DOHH2 (cell line): ENCODE measurements around the gene SLC35F5.

Experiments
- EZH2phosphoT487 ChIP-seq: fragments of 200-600 bp; sonication (generic); IDR thresholded peaks from 2 replicates; pipeline ENCODE4 v1.6.1; 2017; ENCODE audit warnings: borderline replicate concordance, mild to moderate bottlenecking, antibody characterized with exemption, low read length, moderate library complexity, mixed read lengths
- TF ChIP-seq, protein P1 (sequence below): fragments of 200-600 bp; sonication (generic); IDR thresholded peaks from one replicate; pipeline ENCODE4 v1.5.1; 2014; ENCODE audit warnings: antibody characterized with exemption, mild to moderate bottlenecking, low read depth, low read length; ENCODE audit not compliant: poor library complexity, severe bottlenecking

DNA sequence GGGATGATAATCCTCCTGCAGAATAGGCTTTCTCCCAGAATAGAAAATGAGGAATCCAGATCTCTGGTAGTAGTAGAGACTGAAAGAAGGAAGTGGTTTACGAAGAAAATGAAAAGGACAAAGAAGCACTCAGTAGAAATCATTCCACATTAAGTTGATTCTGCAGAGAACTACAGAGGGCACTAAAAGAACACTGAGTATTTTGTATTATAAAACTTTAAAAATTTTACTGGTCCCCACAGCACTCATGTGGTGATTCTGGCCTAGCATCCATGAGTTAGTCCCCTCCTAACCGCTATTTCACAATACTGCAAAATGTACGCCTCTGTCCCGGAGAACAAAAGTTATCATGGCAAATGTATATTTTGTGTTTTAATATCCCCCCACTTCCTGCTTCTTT, 42.9 kb upstream of the SLC35F5 start:
- TF ChIP-seq, protein P1, sequence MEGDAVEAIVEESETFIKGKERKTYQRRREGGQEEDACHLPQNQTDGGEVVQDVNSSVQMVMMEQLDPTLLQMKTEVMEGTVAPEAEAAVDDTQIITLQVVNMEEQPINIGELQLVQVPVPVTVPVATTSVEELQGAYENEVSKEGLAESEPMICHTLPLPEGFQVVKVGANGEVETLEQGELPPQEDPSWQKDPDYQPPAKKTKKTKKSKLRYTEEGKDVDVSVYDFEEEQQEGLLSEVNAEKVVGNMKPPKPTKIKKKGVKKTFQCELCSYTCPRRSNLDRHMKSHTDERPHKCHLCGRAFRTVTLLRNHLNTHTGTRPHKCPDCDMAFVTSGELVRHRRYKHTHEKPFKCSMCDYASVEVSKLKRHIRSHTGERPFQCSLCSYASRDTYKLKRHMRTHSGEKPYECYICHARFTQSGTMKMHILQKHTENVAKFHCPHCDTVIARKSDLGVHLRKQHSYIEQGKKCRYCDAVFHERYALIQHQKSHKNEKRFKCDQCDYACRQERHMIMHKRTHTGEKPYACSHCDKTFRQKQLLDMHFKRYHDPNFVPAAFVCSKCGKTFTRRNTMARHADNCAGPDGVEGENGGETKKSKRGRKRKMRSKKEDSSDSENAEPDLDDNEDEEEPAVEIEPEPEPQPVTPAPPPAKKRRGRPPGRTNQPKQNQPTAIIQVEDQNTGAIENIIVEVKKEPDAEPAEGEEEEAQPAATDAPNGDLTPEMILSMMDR: no peak
- no peak for TF ChIP-seq EZH2phosphoT487
